GM12891 (cell line): ENCODE measurements around the gene UBE2L5.

Experiments
- POLR2A ChIP-seq: IDR thresholded peaks from 2 replicates; pipeline ENCODE4 v1.6.1; 2011; ENCODE audit warnings: low read depth, low read length, control low read depth
- POLR2AphosphoS5 ChIP-seq: IDR thresholded peaks from 2 replicates; pipeline ENCODE4 v1.6.1; 2011; ENCODE audit warnings: low read depth, low read length, control low read depth
- TAF1 ChIP-seq: IDR thresholded peaks from 2 replicates; pipeline ENCODE4 v1.6.1; 2011; ENCODE audit warnings: low read depth, low read length, control low read depth

- TF ChIP-seq POLR2AphosphoS5 (no peak), POLR2A (no peak), TAF1 (no peak)
These were observed 29.6 kb upstream of the UBE2L5 start for GRCh38 chr13:30392681-30393045.
